HG02885 (cell line): ENCODE data around the gene SASH1.
"Not testable (repeated sequence)": the region's sequence is repeated elsewhere in the genome, so short reads cannot be mapped to it uniquely, and the experiment has no call there.

Experiments used
- ATAC-seq: cut with Tn5 transposase; IDR thresholded peaks from one replicate; pipeline ENCODE4 v1.9.1; 2021; ENCODE audit warnings: mild to moderate bottlenecking; ENCODE audit not compliant: unreplicated experiment, poor library complexity

Gene SASH1

GRCh38 chr6:148565321-148565926 is 222.8 kb downstream of the SASH1 start:
- no peak for ATAC-seq

- peak; percentile 77 for ATAC-seq
Measured at GRCh38 chr6:148565930-148566663, 223.5 kb downstream of the SASH1 start.

GRCh38 chr6:148566664-148567350 is 224.2 kb downstream of the SASH1 start:
- ATAC-seq: peak; percentile 76

- no peak for ATAC-seq
Measured at GRCh38 chr6:148570456-148570855, 227.8 kb downstream of the SASH1 start.

- ATAC-seq: no peak
Measured at GRCh38 chr6:148572676-148573335, 230.2 kb downstream of the SASH1 start.

GRCh38 chr6:148573922-148574321 is 231.3 kb downstream of the SASH1 start:
- no peak for ATAC-seq

GRCh38 chr6:148577687-148578488 is 235.2 kb downstream of the SASH1 start:
- peak; percentile 99 for ATAC-seq

- peak; percentile 29 for ATAC-seq
Measured at GRCh38 chr6:148578489-148578814, 235.8 kb downstream of the SASH1 start.

- ATAC-seq: no peak
Measured at GRCh38 chr6:148578837-148579565, 236.4 kb downstream of the SASH1 start.

GRCh38 chr6:148580442-148580841 is 237.8 kb downstream of the SASH1 start:
- no peak for ATAC-seq

- ATAC-seq: no peak
Measured at GRCh38 chr6:148583631-148584030, 241.0 kb downstream of the SASH1 start.

- ATAC-seq: not testable (repeated sequence)
Measured at GRCh38 chr6:148585641-148586040, 243.0 kb downstream of the SASH1 start.

GRCh38 chr6:148590883-148591282 is 248.2 kb downstream of the SASH1 start:
- no peak for ATAC-seq

GRCh38 chr6:148591656-148592055 is 249.0 kb downstream of the SASH1 start:
- no peak for ATAC-seq

GRCh38 chr6:148593130-148593812 is 250.6 kb downstream of the SASH1 start:
- no peak for ATAC-seq

- ATAC-seq: no peak
Measured at GRCh38 chr6:148593813-148594170, 251.2 kb downstream of the SASH1 start.

GRCh38 chr6:148595550-148595949 is 252.9 kb downstream of the SASH1 start:
- no peak for ATAC-seq

- ATAC-seq: no peak
Measured at GRCh38 chr6:148596891-148597455, 254.3 kb downstream of the SASH1 start.

- no peak for ATAC-seq
Measured at GRCh38 chr6:148598724-148599123, 256.1 kb downstream of the SASH1 start.
